ENCODE data around the gene ARHGEF4.

DNA sequence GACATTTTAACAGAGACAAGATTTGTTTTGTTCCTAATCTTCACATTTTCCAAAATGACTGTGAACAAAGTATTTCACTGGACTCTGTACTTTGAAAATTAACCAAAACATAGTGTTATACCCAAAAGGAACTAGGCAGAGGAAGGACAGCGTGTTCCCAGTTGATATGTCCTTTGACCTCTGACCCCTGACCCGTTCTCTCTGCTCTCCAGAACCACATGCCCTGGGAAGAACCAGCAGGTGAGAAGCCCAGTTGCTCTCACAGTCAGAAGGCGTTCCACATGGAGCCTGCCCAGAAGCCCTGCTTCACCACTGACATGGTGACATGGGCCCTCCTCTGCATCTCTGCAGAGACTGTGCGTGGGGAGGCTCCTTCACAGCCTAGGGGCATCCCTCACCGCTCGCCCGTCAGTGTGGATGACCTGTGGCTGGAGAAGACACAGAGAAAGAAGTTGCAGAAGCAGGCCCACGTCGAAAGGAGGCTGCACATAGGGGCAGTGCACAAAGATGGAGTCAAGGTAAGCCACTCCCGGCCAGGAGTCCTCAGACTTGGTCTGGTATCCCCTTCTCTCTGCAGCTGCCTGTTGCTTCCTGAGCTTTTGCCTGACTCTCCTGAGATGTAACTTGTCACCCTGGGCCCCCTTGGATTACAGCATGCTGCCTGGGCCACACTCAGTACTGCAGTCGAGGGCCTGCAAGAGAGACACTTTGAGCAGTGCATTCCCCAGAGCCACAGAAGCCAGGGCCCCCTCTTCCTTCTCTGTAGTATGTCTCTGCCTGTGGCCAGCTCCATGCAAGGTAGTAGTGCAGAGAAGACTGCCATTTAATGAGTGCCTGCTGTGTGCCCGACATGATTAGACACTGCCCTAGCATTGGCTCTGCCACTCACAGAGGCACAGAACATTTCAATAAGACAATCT lies 94.3 kb downstream of the ARHGEF4 start:
- TF ChIP-seq POLR2A (IDR thresholded peaks at IDR 0.05) = no peak
- TF ChIP-seq, protein P1, sequence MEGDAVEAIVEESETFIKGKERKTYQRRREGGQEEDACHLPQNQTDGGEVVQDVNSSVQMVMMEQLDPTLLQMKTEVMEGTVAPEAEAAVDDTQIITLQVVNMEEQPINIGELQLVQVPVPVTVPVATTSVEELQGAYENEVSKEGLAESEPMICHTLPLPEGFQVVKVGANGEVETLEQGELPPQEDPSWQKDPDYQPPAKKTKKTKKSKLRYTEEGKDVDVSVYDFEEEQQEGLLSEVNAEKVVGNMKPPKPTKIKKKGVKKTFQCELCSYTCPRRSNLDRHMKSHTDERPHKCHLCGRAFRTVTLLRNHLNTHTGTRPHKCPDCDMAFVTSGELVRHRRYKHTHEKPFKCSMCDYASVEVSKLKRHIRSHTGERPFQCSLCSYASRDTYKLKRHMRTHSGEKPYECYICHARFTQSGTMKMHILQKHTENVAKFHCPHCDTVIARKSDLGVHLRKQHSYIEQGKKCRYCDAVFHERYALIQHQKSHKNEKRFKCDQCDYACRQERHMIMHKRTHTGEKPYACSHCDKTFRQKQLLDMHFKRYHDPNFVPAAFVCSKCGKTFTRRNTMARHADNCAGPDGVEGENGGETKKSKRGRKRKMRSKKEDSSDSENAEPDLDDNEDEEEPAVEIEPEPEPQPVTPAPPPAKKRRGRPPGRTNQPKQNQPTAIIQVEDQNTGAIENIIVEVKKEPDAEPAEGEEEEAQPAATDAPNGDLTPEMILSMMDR (IDR thresholded peaks at IDR 0.05) = no peak

Data from heart left ventricle (tissue), 13 donors.